IPS-18a (cell line): ENCODE data around the gene WBP11.

ENCODE experiments used
- H3K27ac ChIP-seq: one replicate; pipeline ENCODE4 v1.5.1; 2013; ENCODE audit warnings: low read length
- H3K27me3 ChIP-seq: one replicate; pipeline ENCODE4 v1.6.1; 2013; ENCODE audit warnings: mild to moderate bottlenecking, low read length; ENCODE audit not compliant: control insufficient read depth, insufficient read depth
- H3K36me3 ChIP-seq: one replicate; pipeline ENCODE4 v1.6.1; 2013; ENCODE audit warnings: low read depth, low read length; ENCODE audit not compliant: control insufficient read depth
- H3K4me1 ChIP-seq: one replicate; pipeline ENCODE4 v1.6.1; 2013; ENCODE audit warnings: low read depth, low read length; ENCODE audit not compliant: control insufficient read depth
- H3K4me3 ChIP-seq: one replicate; pipeline ENCODE4 v1.5.1; 2013; ENCODE audit warnings: low read length
- H3K9ac ChIP-seq: one replicate; pipeline ENCODE4 v1.6.1; 2013; ENCODE audit warnings: mild to moderate bottlenecking, low read length, moderate library complexity
- H3K9me3 ChIP-seq: one replicate; pipeline ENCODE4 v1.6.1; 2013; ENCODE audit warnings: low read depth, low read length; ENCODE audit not compliant: control insufficient read depth

Gene WBP11

DNA sequence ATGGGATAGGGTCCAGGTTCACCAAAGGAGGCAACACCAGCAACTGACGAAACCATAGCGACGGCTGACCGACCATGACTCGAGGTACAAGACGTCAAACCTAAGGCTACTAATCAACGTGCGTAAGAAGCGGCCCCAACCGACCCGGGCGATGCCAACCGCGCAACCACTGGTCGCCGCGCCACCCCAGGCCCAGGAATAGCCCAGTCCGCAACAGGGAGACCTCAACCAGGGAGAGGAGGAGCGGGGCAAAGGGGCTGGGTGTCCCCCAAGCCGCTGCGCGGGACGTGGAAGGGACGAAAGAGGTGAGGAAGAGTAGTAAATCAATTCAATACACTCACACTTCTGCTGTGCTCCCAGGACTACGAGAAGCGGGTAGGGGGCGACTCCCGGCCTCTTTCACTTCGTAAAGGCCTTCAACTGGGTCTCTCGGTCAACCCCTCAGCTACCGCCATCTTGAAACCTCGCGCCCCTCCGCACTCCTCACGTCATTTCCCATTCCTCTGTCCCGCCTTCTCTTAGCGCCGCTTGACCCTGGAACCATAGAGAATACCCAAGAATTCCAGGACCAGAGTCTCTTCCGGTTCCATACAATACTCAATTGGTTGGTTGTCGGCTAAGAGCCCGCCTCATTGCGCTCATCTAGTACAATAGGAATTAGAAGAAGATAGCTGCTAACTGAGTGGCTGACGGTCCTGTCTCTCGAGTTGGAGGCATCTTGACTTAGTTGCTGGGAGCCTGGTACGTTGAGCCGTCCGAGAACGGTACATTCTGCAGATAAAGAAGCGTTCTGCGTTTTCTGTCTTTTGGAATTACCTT is at the start of gene WBP11, which contains the start of gene C12orf60:
TSS of gene WBP11 (minus strand) at position 468 of the 819 bp plus-strand sequence. CDS start 2,095 bp downstream, outside the sequence.
TSS of gene C12orf60 (plus strand) at position 660 of the 819 bp plus-strand sequence. CDS start 19,266 bp downstream, outside the sequence.
- Histone ChIP-seq H3K27me3 (no peaks in the 10 kb centered on the region), H3K4me1 (no peaks in the 10 kb centered on the region), H3K4me3 (peak within 1 kb of the TSS; percentile 77), H3K36me3 (peaks cover 13% of the 10 kb centered on the region), H3K9me3 (no peaks in the 10 kb centered on the region), H3K9ac (peak within 1 kb of the TSS; percentile 91), H3K27ac (peak within 1 kb of the TSS; percentile 93)

DNA sequence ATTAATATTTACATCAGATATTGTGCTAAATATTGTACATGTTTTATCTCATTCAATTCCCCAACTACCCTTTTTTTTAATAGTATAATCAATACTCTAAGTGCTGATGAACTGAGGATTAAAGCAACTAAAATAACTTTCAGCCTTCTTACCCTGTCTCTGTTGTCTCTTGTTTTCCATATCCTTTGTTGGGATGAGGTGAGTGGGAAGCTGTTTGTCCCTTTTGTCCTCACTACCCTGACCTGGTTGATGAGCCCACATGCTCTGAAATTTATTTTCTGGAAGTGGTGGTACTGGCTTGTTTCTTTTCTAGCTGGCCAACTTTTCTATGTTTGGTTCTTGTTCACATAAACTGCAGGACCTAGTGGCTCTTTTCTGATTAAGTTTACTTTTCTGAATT is 49.6 kb upstream of the WBP11 start:
- Histone ChIP-seq H3K9me3 (no peaks in the 10 kb centered on the region), H3K27ac (no peak overlapping the region), H3K9ac (no peak overlapping the region), H3K36me3 (no peaks in the 10 kb centered on the region), H3K4me3 (no peak overlapping the region), H3K27me3 (no peaks in the 10 kb centered on the region), H3K4me1 (peaks cover 12% of the 10 kb centered on the region)

DNA sequence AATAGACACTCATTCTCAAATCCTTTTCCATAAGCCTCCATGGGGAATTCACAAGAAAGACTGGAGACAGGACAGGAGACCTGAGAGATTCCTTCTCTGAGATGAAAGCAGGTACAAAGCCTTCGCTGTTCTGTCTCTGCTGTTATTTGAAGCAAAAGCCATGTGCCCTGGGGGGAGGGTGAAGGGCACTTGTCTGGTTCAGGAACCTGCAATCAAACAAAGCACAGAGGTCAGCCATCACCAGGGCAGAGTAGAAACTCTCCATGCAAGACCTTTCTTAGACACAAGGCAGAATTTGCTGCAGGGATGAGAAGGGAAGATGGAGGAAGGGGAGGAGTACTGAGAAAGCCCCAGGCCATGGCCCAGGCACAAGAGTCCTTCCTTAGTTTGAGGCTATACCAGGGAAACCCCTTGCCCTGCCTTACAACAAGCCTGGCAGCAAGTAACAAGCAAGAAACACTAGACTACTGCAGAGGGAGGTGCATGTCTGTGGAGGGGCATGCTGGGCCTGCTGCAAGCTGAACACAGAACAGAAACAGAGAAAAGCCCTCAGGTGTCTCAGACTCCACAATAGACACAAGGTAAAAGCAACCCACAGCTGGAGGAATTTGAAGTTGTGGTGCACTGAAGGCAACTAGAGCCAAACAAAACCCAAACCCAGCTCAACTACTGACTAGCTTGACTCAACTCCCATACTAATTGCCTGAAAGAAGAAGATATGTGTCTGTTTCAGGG is 47.8 kb upstream of the WBP11 start:
- Histone ChIP-seq H3K4me1 (peaks cover 12% of the 10 kb centered on the region), H3K27me3 (no peaks in the 10 kb centered on the region), H3K4me3 (no peak overlapping the region), H3K9ac (no peak overlapping the region), H3K27ac (no peak overlapping the region), H3K9me3 (no peaks in the 10 kb centered on the region), H3K36me3 (no peaks in the 10 kb centered on the region)

DNA sequence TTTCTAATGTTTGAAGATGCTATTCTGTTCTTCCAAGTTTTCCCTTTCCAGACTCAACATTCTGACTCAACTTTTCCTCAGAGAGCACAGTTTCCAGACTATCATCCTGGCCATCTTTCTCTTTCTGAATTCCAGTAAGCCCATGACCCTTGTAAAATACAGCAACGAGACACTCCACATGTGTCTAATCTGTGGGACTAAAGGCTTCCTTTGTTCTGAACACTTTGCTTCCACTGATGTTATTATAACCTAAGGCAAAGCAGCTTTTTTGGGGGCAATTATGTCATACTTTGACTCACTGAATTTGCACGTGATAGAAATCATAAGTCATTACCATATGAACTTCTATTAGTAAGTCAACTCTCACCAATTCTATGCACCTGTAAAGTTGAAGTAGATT is 46.4 kb upstream of the WBP11 start:
- no peaks in the 10 kb centered on the region for H3K36me3 ChIP-seq
- H3K4me1 ChIP-seq = peaks cover 12% of the 10 kb centered on the region
- H3K27me3 ChIP-seq = no peaks in the 10 kb centered on the region
- no peak overlapping the region for H3K9ac ChIP-seq
- H3K9me3 ChIP-seq = no peaks in the 10 kb centered on the region
- H3K4me3 ChIP-seq = no peak overlapping the region
- H3K27ac ChIP-seq = no peak overlapping the region

DNA sequence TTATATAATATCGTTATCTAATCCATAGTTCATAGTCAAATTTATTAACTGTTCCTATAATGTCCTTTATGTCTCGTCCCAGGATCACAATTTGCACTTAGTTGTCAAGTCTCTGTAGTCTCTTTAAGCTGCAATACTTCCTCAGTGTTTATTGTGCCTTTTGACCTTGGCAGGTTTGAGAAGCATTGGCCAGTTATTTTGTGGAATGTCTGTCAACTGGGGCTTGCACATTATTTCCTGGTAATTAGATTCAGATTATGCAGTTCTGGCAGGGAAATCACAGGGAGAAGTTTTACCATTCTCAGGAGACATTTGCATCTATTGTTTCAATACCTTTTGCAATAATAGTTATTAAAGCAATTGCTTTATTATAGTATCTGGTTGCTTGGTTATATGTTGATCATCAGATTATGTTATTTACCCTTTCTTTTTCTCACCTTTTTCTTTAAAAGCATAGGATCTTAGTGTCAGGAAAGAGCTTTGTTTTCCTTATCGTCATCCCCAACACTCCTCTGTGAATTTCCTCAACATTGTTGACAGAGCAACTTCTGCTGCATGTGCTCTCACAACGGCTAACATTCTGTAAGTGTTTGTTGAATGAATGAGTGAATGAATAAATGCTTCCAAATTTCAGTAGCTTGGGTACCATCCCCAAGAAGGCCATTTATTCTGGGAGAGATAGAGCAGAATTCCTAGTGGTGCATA is 43.8 kb upstream of the WBP11 start:
- Histone ChIP-seq H3K9ac (no peak overlapping the region), H3K27me3 (no peaks in the 10 kb centered on the region), H3K4me1 (no peaks in the 10 kb centered on the region), H3K36me3 (no peaks in the 10 kb centered on the region), H3K9me3 (no peaks in the 10 kb centered on the region), H3K4me3 (no peak overlapping the region), H3K27ac (no peak overlapping the region)

DNA sequence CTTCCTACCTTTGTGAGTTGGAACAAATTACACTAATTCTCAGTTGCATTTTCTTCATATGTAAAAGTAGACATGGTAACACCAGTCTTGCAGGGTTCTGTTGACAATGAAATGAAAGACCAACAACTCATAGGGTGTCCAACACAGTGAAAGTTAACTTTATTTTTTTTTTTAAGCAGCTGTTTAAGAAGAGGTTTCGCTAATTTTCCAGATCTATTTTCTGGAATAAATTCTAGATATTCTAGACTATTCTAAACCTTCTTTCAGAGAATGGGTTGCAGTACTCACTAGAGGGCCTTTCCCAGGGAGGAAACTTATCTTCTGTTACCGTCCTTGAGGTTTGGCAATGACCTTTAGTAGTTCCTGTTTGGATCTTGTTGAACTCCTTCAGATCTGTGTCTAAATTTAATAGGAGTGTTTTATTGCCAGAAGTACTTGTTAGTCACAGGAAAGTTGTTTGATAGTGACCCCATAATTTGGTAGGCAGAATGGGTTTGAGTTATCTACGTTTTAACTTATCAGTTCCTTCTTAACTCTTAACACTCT is 42.8 kb upstream of the WBP11 start:
- Histone ChIP-seq H3K27me3 (no peaks in the 10 kb centered on the region), H3K9ac (no peak overlapping the region), H3K36me3 (no peaks in the 10 kb centered on the region), H3K4me3 (no peak overlapping the region), H3K9me3 (no peaks in the 10 kb centered on the region), H3K4me1 (no peaks in the 10 kb centered on the region), H3K27ac (no peak overlapping the region)

DNA sequence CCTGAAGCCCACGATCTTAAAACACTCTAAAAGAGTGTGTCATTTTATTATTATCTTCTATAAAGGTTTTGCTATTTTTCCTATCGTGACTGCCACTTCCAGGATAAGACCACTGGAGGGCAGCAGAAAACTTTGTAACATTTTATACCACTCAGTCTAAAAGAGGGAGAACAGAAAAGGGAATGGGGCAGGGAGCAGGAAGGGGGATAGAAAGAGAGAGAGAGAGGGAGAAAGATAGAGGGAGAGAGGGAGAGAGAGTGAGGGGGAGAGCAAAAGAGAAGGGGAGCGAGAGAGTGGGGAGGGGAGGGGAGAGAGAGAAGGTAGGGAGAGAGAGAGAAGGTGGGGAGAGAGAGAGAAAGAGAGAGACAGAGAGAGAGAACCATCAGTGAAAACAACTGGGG is 42.1 kb upstream of the WBP11 start:
- no peaks in the 10 kb centered on the region for H3K9me3 ChIP-seq
- H3K4me1 ChIP-seq = no peaks in the 10 kb centered on the region
- H3K36me3 ChIP-seq = no peaks in the 10 kb centered on the region
- H3K9ac ChIP-seq = no peak overlapping the region
- H3K27me3 ChIP-seq = no peaks in the 10 kb centered on the region
- no peak overlapping the region for H3K4me3 ChIP-seq
- H3K27ac ChIP-seq = no peak overlapping the region

DNA sequence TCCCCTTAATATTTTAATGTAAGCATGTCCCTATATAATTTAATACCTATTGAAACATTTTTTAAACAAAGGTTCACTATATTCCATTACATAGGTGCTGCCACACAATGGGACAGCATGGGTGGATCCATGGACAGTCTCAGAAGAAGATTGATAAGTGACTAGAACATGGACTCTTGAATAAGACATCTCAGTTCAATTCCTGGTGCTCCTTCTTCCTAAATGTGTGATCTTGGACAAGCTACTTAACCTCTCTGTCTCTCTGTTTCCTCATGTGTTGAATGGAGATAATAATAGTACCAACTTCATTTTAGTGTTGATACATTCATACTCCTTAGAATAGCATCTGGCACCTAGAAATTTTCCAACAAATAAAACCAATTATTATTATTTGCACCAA is 41.1 kb upstream of the WBP11 start:
- Histone ChIP-seq H3K4me1 (no peaks in the 10 kb centered on the region), H3K27ac (no peak overlapping the region), H3K9ac (no peak overlapping the region), H3K27me3 (no peaks in the 10 kb centered on the region), H3K9me3 (no peaks in the 10 kb centered on the region), H3K36me3 (no peaks in the 10 kb centered on the region), H3K4me3 (no peak overlapping the region)

DNA sequence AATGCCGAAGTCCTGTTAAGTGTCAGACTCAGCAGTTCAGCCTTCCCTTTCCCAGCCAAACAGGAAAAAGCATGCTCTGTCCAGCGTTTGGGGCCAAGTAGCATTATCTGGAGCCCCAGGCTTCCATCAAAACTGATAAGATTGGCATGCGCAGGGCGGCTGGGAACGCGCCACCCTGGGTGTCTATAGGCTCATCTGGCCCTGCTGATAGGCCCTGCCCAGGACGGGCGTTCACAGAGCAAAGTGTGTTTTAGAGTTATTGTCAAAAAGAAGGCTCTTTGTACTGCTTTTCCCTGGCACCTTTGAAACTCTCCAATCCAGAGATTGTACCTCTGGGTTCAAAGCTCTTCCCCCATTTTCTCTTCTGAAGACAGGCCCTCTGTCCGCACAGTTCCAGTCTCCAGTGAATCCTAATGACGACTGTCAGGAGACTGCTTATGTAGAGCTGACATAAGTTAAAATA is 40.2 kb upstream of the WBP11 start, which contains the start of gene ART4:
TSS of gene ART4 (minus strand) at position 102 of the 463 bp plus-strand sequence. CDS start 413 bp downstream, outside the sequence.
- Histone ChIP-seq H3K27me3 (no peaks in the 10 kb centered on the region), H3K27ac (no peak within 1 kb of the TSS), H3K9ac (no peak within 1 kb of the TSS), H3K4me3 (no peak within 1 kb of the TSS), H3K36me3 (no peaks in the 10 kb centered on the region), H3K9me3 (no peaks in the 10 kb centered on the region), H3K4me1 (no peaks in the 10 kb centered on the region)

DNA sequence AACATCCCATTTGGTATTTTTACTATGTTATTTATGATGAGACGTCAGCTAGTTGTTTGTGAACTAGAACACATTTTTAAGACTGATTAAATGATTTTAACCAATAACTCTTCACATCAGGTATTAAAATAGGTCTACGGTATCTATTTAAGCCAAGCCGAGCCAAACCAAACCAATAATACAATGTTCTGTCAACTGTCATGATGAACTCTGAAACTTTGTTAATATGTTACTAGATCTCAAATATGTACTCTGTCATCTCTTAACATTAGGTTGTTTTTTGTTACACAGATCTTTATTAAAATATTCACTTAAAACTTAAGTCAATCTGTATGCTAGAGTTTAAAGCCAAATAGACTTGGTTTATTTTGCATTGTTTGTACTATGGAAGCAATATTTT is 39.0 kb upstream of the WBP11 start:
- Histone ChIP-seq H3K27ac (no peak overlapping the region), H3K4me1 (no peaks in the 10 kb centered on the region), H3K9ac (no peak overlapping the region), H3K27me3 (no peaks in the 10 kb centered on the region), H3K9me3 (no peaks in the 10 kb centered on the region), H3K4me3 (no peak overlapping the region), H3K36me3 (no peaks in the 10 kb centered on the region)

DNA sequence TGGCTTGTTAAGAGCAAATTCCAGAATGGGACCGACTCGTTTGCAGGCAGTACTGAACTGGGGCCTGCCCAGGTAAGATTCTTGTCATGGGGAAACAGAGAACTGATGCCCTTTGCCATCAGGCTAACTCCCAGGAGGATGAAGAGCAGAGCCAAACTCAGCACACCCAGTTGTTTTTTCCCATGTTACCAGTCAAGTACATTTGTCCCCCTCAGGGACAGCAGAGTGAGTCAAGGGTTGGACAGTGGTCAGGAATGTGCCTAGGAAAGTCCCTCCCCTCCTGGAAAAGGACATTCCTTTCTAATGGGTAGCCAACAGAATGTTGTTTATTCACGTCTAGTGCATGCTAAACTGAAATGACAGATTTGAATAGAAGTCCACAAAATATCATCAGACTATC is 38.5 kb upstream of the WBP11 start:
- H3K9me3 ChIP-seq = no peaks in the 10 kb centered on the region

More for the DNA sequence above, 38.5 kb upstream of the WBP11 start:
- Histone ChIP-seq H3K27me3 (no peaks in the 10 kb centered on the region), H3K9ac (no peak overlapping the region), H3K4me3 (no peak overlapping the region), H3K4me1 (no peaks in the 10 kb centered on the region), H3K27ac (no peak overlapping the region), H3K36me3 (no peaks in the 10 kb centered on the region)
